ENCODE measurements around the gene TMLHE.
"Not testable (repeated sequence)": the region's sequence is repeated elsewhere in the genome, so short reads cannot be mapped to it uniquely, and the experiment has no call there.

The TMLHE gene

DNA sequence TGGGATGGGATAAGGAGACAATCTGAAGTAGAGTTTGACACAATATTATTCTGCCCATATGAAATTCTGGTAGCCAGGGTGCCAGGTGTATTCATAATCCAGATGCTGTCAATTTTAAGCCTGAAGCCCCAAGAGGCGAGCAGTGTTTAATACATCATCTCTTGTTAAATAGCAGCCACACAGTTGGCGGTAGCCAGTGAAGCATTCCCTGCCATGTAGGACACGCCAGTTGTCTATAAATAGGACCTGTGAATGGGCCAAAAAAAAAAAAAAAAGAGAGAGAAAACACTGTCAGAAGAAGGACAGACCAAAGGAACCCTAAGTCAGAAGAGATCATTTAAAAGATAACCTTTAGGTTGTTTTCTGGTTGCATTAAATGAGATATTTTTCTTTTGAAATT, 121.3 kb downstream of the TMLHE start:
- DNase-seq, result not testable (repeated sequence)

DNA sequence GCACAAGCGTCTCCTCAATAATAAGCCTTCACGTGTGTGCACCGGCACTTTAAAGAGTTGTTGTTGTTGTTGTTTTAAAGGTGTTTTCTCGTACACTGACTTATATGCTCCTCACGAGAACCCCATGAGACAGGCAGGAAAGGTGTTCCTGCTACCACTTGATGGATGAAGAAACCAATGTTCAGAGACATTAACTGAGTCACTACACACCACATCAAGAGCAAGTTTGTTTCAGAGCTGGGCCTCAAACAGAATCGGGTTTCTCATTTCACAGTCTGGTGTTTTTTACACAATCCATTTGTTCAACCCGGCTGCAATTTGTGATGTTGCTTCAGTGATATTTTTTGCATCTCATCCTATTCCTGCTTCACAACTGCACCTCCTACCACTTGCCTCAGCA, 135.6 kb downstream of the TMLHE start:
- not testable (repeated sequence) for DNase-seq

DNA sequence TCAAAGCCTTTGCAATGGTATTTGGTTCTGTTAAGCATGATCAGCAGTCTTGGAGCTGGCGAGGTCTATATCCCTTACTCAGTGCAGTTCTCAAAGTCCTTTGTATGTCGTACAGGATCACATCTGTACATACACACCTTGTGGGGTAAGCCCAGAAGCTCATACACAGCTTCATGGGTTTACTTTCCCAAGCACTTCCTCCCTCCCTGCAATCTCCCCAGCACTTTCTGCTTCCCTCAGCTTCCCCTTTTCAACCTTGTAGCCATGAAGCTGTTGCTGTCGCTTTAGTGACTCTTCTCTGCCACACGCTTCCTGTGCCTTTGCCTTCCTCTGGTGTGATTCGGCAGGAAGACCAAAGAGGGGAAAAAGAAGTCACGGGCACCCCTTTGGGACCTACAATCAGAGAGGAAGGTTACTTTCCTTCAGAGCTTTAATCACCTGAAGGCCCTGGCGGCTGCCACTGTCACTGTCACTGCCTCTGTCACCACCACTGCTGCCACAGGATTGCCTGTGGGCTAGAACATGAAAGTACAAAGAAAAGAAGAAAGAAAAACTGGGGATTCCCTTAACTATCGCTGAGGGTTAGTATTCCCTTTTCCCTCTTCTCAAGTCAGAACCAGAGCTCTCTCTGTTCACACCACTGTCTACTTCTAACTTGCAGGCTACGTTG, 146.3 kb downstream of the TMLHE start:
- DNase-seq, result not testable (repeated sequence)

DNA sequence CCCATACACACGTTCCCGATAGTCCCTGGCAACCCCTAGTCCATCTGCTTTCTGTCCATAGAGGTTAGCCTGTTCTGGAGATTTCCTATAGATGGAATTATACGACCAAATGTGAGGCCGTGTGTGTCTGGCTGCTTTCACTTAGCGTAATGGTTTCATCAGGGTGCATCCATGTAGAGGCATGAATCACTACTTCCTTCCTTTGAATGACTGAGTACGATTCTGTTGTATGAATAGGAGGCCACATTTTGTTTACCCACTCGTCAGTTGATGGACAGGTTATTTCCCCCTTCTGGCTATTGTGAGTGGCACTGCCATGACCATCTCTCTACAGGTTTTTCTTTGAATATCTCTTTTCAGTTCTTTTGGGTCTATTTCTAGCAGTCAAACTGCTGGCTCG, 152.3 kb downstream of the TMLHE start:
- not testable (repeated sequence) for DNase-seq

DNA sequence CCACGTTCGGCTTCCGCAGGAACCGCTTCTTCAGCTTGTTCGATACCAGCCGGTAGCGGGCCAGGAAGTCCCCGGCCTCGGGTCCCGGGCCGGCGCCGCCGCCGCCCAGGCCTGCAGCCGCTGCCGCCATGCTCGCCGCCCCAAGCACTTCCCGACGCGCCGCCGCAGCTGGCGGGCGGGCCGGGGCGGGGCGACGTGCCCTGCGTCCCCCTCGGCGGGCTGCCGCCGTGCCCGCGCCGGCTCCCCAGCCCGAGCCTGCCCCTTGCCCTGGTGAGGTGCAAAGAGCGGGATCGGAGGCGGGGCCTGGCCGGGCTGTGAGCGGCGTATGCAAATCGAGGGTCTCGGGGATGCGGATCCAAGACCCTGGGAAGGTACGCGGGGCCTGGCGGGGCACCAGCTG, 154.3 kb downstream of the TMLHE start, which contains the start of gene F8A3:
Gene F8A3, minus strand, starts transcription at position 150 of the 400 bp plus-strand sequence. Its CDS starts 20 bp downstream, at position 130.
- DNase-seq, result not testable (repeated sequence)

DNA sequence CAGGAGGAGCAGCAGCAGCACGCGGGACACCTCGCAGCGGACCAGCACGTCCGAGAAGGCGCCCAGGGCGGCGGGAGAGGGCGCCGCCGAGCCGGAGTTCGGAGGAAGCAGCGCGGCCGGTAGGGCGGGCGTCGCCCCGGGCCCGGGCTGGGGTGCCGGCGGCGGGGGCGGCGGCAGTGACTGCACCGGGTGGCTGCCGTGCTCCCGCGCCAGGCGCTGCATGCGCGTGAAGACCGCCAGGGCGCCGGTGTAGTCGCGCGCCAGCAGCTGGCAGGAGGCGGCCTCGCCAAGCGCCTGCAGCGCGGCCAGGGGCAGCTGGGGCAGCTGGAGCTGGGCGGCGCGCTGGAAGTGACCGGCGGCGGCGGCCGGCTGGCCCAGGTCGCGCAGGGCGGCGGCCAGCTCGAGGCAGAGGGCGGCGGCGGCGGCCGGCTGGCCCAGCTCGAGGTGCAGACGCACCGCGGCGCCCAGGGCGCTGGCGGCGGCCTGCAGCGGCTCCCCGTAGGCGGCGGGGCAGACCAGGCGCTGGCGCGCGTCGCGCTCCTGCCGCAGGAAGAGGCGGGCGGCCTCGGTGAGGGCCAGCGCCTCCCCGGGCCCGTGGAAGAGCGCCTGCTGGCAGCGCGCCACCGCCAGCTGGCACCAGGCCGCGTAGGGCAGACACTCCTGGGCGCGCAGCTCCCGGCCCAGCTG, 154.8 kb downstream of the TMLHE start:
- DNase-seq, result not testable (repeated sequence)

DNA sequence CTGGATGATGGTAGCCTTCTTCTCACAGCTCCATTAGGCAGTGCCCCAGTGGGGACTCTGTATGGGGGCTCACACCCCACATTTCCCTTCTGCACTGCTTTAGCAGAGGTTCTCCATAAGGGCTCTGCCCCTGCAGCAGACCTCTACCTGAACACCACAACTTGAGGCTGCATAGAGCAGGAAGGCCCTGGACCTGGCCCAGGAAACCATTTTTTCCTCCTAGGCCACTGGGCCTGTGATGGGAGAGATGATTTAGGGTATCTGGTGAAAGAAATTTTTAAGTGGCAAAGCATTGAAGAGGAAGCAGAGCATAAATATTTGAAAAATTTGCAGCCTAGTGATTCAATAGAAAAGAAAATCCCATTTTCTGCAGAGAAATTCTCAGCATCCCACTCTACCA, 171.7 kb downstream of the TMLHE start:
- no peak for DNase-seq

All from 8988T (cell line).